ENCODE results near the gene SORCS2.

The SORCS2 gene

DNA sequence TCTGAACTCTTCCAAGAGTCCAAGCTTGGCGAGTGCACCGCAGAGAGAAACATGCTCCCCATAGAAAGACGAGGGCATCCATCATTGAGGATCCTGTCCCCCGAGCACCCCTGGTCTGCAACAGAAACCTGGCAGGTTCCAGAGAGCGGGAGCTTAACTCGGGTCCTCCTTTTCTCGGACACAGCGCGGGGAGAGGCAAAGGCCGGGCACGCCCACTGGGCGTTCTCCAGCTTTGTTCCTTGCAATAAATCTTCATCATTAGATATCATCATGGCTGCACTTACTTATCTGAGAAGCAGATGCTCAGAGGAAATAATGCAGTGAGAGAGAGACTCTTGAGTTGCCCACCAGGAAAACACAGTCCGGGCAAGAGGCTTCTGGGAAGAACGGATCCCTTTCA lies 332.5 kb downstream of the SORCS2 start:
- Histone ChIP-seq H3K4me3 (no peak overlapping the region), H3K27ac (no peak overlapping the region)
- TF ChIP-seq, protein P1, sequence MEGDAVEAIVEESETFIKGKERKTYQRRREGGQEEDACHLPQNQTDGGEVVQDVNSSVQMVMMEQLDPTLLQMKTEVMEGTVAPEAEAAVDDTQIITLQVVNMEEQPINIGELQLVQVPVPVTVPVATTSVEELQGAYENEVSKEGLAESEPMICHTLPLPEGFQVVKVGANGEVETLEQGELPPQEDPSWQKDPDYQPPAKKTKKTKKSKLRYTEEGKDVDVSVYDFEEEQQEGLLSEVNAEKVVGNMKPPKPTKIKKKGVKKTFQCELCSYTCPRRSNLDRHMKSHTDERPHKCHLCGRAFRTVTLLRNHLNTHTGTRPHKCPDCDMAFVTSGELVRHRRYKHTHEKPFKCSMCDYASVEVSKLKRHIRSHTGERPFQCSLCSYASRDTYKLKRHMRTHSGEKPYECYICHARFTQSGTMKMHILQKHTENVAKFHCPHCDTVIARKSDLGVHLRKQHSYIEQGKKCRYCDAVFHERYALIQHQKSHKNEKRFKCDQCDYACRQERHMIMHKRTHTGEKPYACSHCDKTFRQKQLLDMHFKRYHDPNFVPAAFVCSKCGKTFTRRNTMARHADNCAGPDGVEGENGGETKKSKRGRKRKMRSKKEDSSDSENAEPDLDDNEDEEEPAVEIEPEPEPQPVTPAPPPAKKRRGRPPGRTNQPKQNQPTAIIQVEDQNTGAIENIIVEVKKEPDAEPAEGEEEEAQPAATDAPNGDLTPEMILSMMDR (IDR thresholded peaks at IDR 0.05), result no peak
- no peak for DNase-seq (ENCODE audit: low spot score)

DNA sequence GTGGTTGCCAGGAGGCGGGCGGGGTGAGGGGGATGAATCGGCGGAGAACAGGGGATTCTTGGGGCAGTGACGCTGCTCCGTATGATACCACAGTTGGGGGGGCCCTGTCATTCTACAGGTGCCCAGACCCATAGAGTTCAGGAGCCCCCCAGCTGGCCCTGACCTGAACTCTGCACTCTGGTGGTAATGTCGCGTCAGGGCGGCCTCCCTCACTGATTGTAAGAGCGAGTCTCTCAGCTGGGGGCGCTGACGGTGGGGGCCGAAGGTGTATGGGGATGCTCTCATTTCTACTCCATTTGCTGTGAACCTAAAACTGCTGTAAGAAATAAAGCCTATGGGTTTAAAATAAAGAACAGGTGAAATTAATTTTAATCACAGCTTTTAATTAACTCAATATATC lies 334.2 kb downstream of the SORCS2 start:
- TF ChIP-seq, protein P1 (IDR thresholded peaks at IDR 0.05), result no peak
- Histone ChIP-seq H3K27ac (no peak overlapping the region), H3K4me3 (no peak overlapping the region)
- DNase-seq (ENCODE audit: low spot score), result no peak

DNA sequence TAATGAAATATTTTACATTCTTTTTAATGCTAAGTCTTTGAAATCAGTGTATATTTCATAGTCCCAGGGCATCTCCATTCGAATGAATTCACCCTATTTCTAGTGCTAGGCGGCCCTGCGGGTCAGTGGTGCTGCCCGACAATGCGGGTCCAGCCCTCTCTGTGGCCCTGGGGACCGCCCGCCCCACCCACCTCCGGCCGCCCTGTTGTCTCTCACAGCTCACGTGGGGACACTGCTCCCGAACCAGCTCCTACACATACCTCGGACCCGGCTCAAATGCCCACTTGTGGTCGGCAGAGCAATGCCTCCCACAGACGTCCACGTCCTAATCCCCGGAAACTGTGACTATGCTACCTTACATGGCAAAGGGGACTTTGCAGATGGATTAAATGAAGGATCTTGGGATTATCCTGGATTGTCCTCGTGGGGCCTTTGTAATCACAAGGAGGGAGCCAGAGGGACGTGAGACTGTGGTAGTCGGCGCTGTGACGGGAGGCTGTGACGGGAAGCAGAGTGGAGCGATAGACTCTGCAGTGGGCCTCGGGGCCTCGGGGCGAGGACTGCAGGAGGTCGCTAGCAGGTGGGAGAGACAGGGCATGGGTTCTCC lies 334.7 kb downstream of the SORCS2 start:
- DNase-seq (ENCODE audit: low spot score), result no peak
- Histone ChIP-seq H3K27ac (no peak overlapping the region), H3K4me3 (no peak overlapping the region)
- TF ChIP-seq, protein P1 (IDR thresholded peaks at IDR 0.05), result no peak

DNA sequence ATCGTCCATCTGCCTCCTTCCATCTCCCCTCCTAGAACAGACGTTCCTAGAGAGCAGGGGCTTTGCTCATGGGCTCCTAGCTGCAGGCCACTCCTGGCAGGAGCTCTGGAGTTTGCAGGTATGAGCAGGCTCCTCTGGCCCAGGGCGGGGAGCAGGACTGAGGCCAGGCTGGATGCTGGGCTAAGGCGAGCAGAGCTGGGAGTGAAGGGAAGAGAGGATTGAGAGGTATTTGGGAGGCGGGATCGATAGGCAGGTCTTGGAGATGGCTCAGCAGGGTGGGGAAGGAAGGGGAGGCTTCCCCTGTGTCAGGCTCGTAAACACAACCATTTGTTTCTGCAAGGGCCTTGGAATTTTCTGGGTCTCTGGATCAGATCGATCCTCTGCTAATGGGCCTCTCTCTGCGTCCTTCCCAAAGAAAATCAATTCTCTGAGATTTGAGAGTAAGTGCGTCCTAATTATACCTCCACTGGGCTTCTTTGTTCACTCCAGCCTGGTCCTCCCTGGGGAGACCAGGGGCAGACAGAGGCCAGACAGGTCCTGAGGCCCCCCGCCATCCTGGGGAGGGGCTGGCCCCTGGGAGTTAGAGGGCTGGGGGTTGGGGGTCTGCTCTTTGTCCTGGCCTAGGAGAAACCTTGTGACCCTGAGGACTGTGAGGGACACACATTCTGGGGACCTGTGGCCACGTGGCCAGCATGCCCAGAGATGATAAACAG lies 337.2 kb downstream of the SORCS2 start:
- no peak overlapping the region for H3K4me3 ChIP-seq
- DNase-seq (ENCODE audit: low spot score), result no peak
- H3K27ac ChIP-seq, result no peak overlapping the region
- TF ChIP-seq, protein P1 (IDR thresholded peaks at IDR 0.05), result no peak

DNA sequence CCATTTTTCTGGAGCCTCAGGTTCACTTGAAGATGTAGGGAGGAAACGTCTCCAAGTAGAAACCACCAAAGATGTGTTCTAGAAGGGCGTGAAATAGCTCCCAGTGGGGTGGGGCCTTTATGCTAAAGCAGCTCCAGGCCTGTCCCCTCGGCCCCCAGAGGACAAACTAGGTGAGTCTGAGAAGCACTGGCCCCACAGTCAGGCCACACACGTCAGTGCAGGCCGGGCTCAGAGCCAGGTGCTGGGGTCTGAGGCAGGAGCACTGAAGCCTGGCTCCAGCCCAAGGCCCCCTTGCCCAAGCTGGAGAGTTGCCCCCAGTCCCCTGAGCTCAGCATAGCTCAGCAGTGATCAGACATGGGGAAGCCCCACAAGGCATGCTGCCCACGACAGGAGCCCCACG lies 337.7 kb downstream of the SORCS2 start:
- TF ChIP-seq, protein P1 (IDR thresholded peaks at IDR 0.05), result no peak
- DNase-seq (ENCODE audit: low spot score), result no peak
- Histone ChIP-seq H3K4me3 (no peak overlapping the region), H3K27ac (no peak overlapping the region)

DNA sequence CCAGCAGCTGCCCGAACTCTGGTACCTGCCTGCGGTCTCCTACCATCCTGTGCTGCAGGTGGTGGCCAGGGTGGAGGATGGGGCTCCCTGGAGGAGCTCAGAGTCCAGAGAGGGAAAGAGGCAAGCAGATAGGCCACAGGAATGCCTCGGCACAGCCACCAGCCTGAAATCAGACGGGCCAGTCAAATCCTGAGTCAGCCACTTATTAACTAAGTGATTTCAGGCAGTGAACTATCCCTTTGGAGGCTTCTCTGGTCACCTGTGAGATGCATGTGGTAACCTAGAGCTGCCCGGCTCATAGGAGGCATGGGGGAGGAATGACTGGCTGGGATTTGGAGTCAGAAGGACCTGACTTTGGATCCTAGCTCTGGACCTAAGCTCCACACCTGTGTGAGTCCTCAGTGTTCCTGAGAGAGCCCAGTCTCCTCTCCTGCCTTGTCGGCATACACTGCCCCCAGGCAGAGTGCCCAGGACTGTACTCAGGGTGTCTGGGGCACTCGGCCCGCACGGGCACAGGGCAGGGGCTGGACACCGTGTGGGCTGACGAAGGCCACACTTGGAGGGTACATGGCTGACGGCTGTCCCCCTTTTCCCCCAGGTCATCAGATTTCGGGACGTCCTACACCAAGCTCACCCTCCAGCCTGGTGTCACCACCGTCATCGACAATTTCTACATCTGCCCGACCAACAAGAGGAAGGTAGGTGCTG lies 338.7 kb downstream of the SORCS2 start:
- no peak for DNase-seq (ENCODE audit: low spot score)
- TF ChIP-seq, protein P1 (IDR thresholded peaks at IDR 0.05), result no peak
- Histone ChIP-seq H3K27ac (no peak overlapping the region), H3K4me3 (no peak overlapping the region)
